MM.1S (cell line): Measurements from ENCODE around the gene CCSER1.
"Not testable (repeated sequence)": the region's sequence is repeated elsewhere in the genome, so short reads cannot be mapped to it uniquely, and the experiment has no call there.

Experiments used
- DNase-seq: peaks from one replicate; pipeline ENCODE4 v3.0.0-alpha.2; 2015
- H2AFZ ChIP-seq: fragments of 300-600 bp; sonication (generic); 2 replicates; pipeline ENCODE4 v1.6.0; 2016; ENCODE audit warnings: antibody characterized with exemption, low read length
- H3F3A ChIP-seq: fragments of 300-600 bp; sonication (generic); 2 replicates; pipeline ENCODE4 v1.6.1; 2016; ENCODE audit warnings: mild to moderate bottlenecking, antibody characterized with exemption, low read length, moderate library complexity, mixed read lengths; ENCODE audit not compliant: insufficient read depth
- H3K27ac ChIP-seq: fragments of 300-600 bp; sonication (generic); 2 replicates; pipeline ENCODE4 v1.5.1; 2016; ENCODE audit warnings: mild to moderate bottlenecking, low read length
- H3K27me3 ChIP-seq: fragments of 300-600 bp; sonication (generic); replicated peaks from 2 replicates; pipeline ENCODE4 v1.6.0; 2016; ENCODE audit warnings: low read length; ENCODE audit not compliant: insufficient read depth
- H3K36me3 ChIP-seq: fragments of 300-600 bp; sonication (generic); replicated peaks from 2 replicates; pipeline ENCODE4 v1.6.1; 2016; ENCODE audit warnings: mild to moderate bottlenecking, low read length, mixed read lengths; ENCODE audit not compliant: insufficient read depth
- H3K4me1 ChIP-seq: fragments of 300-600 bp; sonication (generic); 2 replicates; pipeline ENCODE4 v1.6.1; 2016; ENCODE audit warnings: low read length, mixed read lengths
- H3K4me2 ChIP-seq: fragments of 300-600 bp; sonication (generic); 2 replicates; pipeline ENCODE4 v1.6.0; 2016; ENCODE audit warnings: low read depth, low read length
- H3K4me3 ChIP-seq: fragments of 300-600 bp; sonication (generic); 2 replicates; pipeline ENCODE4 v1.5.1; 2016; ENCODE audit warnings: low read length, mixed read lengths
- H3K79me2 ChIP-seq: fragments of 300-600 bp; sonication (generic); 2 replicates; pipeline ENCODE4 v1.6.1; 2016; ENCODE audit warnings: mixed run types, low read length, mixed read lengths
- H3K9ac ChIP-seq: fragments of 300-600 bp; sonication (generic); 2 replicates; pipeline ENCODE4 v1.6.1; 2016; ENCODE audit warnings: low read length, mixed read lengths
- H3K9me2 ChIP-seq: fragments of 300-600 bp; sonication (generic); replicated peaks from 2 replicates; pipeline ENCODE4 v1.6.1; 2016; ENCODE audit warnings: mild to moderate bottlenecking, low read length, mixed read lengths; ENCODE audit not compliant: insufficient read depth
- H3K9me3 ChIP-seq: fragments of 300-600 bp; sonication (generic); replicated peaks from 2 replicates; pipeline ENCODE4 v1.6.1; 2016; ENCODE audit warnings: mild to moderate bottlenecking, low read length, mixed read lengths; ENCODE audit not compliant: insufficient read depth
- H4K20me1 ChIP-seq: fragments of 300-600 bp; sonication (generic); 2 replicates; pipeline ENCODE4 v1.6.1; 2016; ENCODE audit warnings: mild to moderate bottlenecking, low read length, moderate library complexity, mixed read lengths; ENCODE audit not compliant: insufficient read depth
- CTCF ChIP-seq: fragments of 300-600 bp; sonication (generic); IDR thresholded peaks from 2 replicates; pipeline ENCODE4 v1.5.1; 2016; ENCODE audit warnings: antibody characterized with exemption, low read length, mixed read lengths
- EZH2 ChIP-seq: fragments of 300-600 bp; sonication (generic); optimal IDR thresholded peaks from 2 replicates; pipeline ENCODE3; 2017; ENCODE audit warnings: low read depth, mild to moderate bottlenecking, antibody characterized with exemption, low read length, mixed read lengths
- EZH2phosphoT487 ChIP-seq: fragments of 300-600 bp; sonication (generic); IDR thresholded peaks from 2 replicates; pipeline ENCODE4 v1.6.1; 2018; ENCODE audit warnings: antibody characterized with exemption, low read length

The CCSER1 gene

GRCh38 chr4:91322961-91323360 is 1195.8 kb downstream of the CCSER1 start:
- Histone ChIP-seq H3K79me2 (no peaks in the 10 kb centered on the region), H3K4me3 (no peak overlapping the region), H3F3A (no peaks in the 10 kb centered on the region), H3K4me1 (no peaks in the 10 kb centered on the region), H3K27me3 (no peaks in the 10 kb centered on the region), H3K4me2 (no peak overlapping the region), H2AFZ (no peak overlapping the region), H3K9ac (no peak overlapping the region), H3K27ac (no peak overlapping the region), H3K9me2 (no peaks in the 10 kb centered on the region), H4K20me1 (no peaks in the 10 kb centered on the region), H3K9me3 (no peaks in the 10 kb centered on the region), H3K36me3 (no peaks in the 10 kb centered on the region)
- no peak for DNase-seq
- TF ChIP-seq EZH2 = no peak
- no peak for TF ChIP-seq EZH2phosphoT487
- TF ChIP-seq CTCF = no peak

GRCh38 chr4:91325495-91325894 is 1198.3 kb downstream of the CCSER1 start:
- Histone ChIP-seq H3K9ac (no peak overlapping the region), H3K9me3 (no peaks in the 10 kb centered on the region), H3F3A (no peaks in the 10 kb centered on the region), H3K27ac (no peak overlapping the region), H3K27me3 (no peaks in the 10 kb centered on the region), H3K4me3 (no peak overlapping the region), H4K20me1 (no peaks in the 10 kb centered on the region), H3K9me2 (no peaks in the 10 kb centered on the region), H3K36me3 (no peaks in the 10 kb centered on the region), H3K79me2 (no peaks in the 10 kb centered on the region), H3K4me2 (no peak overlapping the region), H3K4me1 (no peaks in the 10 kb centered on the region), H2AFZ (no peak overlapping the region)
- no peak for DNase-seq
- TF ChIP-seq EZH2 = no peak
- TF ChIP-seq EZH2phosphoT487 = no peak
- TF ChIP-seq CTCF = no peak

DNA sequence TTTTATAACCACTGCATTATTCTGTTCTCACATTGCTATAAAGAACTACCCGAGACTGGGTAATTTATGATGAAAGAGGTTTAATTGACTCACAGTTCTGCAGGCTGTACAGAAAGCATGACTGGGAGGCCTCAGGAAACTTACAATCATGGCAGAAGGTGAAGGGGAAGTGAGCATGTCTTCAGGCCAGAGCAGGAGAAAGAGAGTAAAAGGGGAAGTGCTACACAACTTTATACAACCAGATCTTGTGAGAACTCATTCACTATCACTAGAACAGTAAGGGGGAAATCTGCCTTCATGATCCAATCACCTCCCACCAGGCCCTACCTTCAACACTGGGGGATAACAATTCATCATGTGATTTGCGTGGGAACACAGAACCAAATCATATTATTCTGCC is 1199.0 kb downstream of the CCSER1 start:
- H3K4me2 ChIP-seq, H3K79me2 ChIP-seq, DNase-seq, H3K9ac ChIP-seq, H3K9me3 ChIP-seq, H3K4me1 ChIP-seq, H4K20me1 ChIP-seq, H3K4me3 ChIP-seq, H3K36me3 ChIP-seq, H3K27ac ChIP-seq, H3K9me2 ChIP-seq, H2AFZ ChIP-seq, H3K27me3 ChIP-seq, H3F3A ChIP-seq: not testable (repeated sequence)

GRCh38 chr4:91330555-91331137 is 1203.5 kb downstream of the CCSER1 start:
- Histone ChIP-seq H3K4me3 (no peak overlapping the region), H3K79me2 (no peaks in the 10 kb centered on the region), H3K27me3 (no peaks in the 10 kb centered on the region), H3K27ac (no peak overlapping the region), H3K36me3 (no peaks in the 10 kb centered on the region), H2AFZ (no peak overlapping the region), H3K4me1 (no peaks in the 10 kb centered on the region), H3K9me3 (no peaks in the 10 kb centered on the region), H3K4me2 (no peak overlapping the region), H3F3A (no peaks in the 10 kb centered on the region), H3K9ac (no peak overlapping the region), H4K20me1 (no peaks in the 10 kb centered on the region), H3K9me2 (no peaks in the 10 kb centered on the region)
- TF ChIP-seq EZH2phosphoT487 (no peak), CTCF (no peak), EZH2 (no peak)
- DNase-seq = no peak
